B cell (primary cell): ENCODE measurements around the gene MEF2B. TPM values are rescaled to one million over a fixed set of nuclear protein-coding genes. Genes with fewer than 3 reads are reported as not detected.

Experiments
- ATAC-seq: fragments of 200-7000 bp; cut with Tn5 transposase; one replicate; pipeline ENCODE4 v1.10.0; 2021; ENCODE audit warnings: low read depth, mild to moderate bottlenecking, moderate number of reproducible peaks, moderate library complexity
- CTCF ChIA-PET: fragments of 350-600 bp; sonication (Branson Sonifier 250); formaldehyde crosslinking; loops from one replicate; lab custom pipeline; 2021; ENCODE audit warnings: antibody characterized with exemption, inconsistent platforms; lab: Charles Lee
- POLR2A ChIA-PET: fragments of 350-600 bp; sonication (Branson Sonifier 250); formaldehyde crosslinking; loops from one replicate; lab custom pipeline; 2021; ENCODE audit warnings: antibody characterized with exemption; lab: Charles Lee
- DNase-seq: peaks from one replicate; pipeline ENCODE4 v3.0.0; 2013
- H2AFZ ChIP-seq: 2 replicates; pipeline ENCODE4 v1.6.1; 2012; ENCODE audit warnings: mild to moderate bottlenecking, low read depth, low read length; ENCODE audit not compliant: insufficient read depth, poor library complexity, severe bottlenecking
- H3K27ac ChIP-seq, 2 donors: 1 replicate in 1 of 2; 2 replicates in 1 of 2; pipeline ENCODE4 v1.5.1; 2012 to 2013; ENCODE audit warnings: low read length in 2 of 2, mild to moderate bottlenecking in 2 of 2, moderate library complexity in 1 of 2
- H3K27me3 ChIP-seq, 4 experiments: fragments of 200-600 bp in 1 of 4; sonication (generic) in 1 of 4; replicated peaks in 1 of 4; 1 replicate in 2 of 4; 2 replicates in 2 of 4; pipeline versions ENCODE4 v1.6.1 to v1.7.0; 2013 to 2016; ENCODE audit warnings: low read length in 3 of 4, mild to moderate bottlenecking in 2 of 4, mixed read lengths in 1 of 4, moderate library complexity in 1 of 4; ENCODE audit not compliant: insufficient read depth in 4 of 4, control insufficient read depth in 3 of 4; ENCODE audit errors: control extremely low read depth in 1 of 4
- H3K36me3 ChIP-seq, 2 experiments: replicated peaks in 1 of 2; 1 replicate in 1 of 2; 2 replicates in 1 of 2; pipeline versions ENCODE4 v1.6.1 to v1.7.1; 2013; ENCODE audit warnings: low read length in 1 of 2; ENCODE audit not compliant: insufficient read depth in 2 of 2, control insufficient read depth in 1 of 2; ENCODE audit errors: control extremely low read depth in 1 of 2, extremely low read depth in 1 of 2
- H3K4me1 ChIP-seq, 2 donors: fragments of 200-600 bp in 1 of 2; sonication (generic) in 1 of 2; 1 replicate in 1 of 2; 2 replicates in 1 of 2; pipeline versions ENCODE4 v1.5.1 to v1.6.1; 2013 to 2017; ENCODE audit warnings: low read length in 2 of 2; ENCODE audit not compliant: control insufficient read depth in 2 of 2, insufficient read depth in 2 of 2
- H3K4me2 ChIP-seq: replicated peaks from 2 replicates; pipeline ENCODE3; 2012; ENCODE audit warnings: mild to moderate bottlenecking, low read depth, low read length; ENCODE audit not compliant: poor library complexity, severe bottlenecking
- H3K4me3 ChIP-seq, 5 experiments: fragments of 200-600 bp in 1 of 5; sonication (generic) in 1 of 5; 1 replicate in 3 of 5; 2 replicates in 2 of 5; pipeline versions ENCODE4 v1.5.1 to v1.7.0; 2011 to 2016; ENCODE audit warnings: low read length in 4 of 5, mild to moderate bottlenecking in 4 of 5, low read depth in 2 of 5, control low read depth in 1 of 5, moderate library complexity in 1 of 5; ENCODE audit not compliant: insufficient read depth in 1 of 5; ENCODE audit errors: control extremely low read depth in 1 of 5, extremely low read depth in 1 of 5
- H3K79me2 ChIP-seq: fragments of 200-600 bp; sonication (generic); one replicate; pipeline ENCODE4 v1.6.0; 2016; ENCODE audit warnings: low read length; ENCODE audit not compliant: control insufficient read depth, insufficient read depth
- H3K9ac ChIP-seq: fragments of 200-600 bp; sonication (generic); 2 replicates; pipeline ENCODE4 v1.6.1; 2017; ENCODE audit warnings: mild to moderate bottlenecking, low read length, moderate library complexity
- H3K9me3 ChIP-seq, 3 donors: one replicate each; pipeline versions ENCODE4 v1.6.1 to v1.7.1; 2013; ENCODE audit warnings: low read length in 2 of 3; ENCODE audit not compliant: control insufficient read depth in 2 of 3, insufficient read depth in 1 of 3; ENCODE audit errors: control extremely low read depth in 1 of 3
- H4K20me1 ChIP-seq: 2 replicates; pipeline ENCODE4 v1.6.0; 2012; ENCODE audit warnings: mild to moderate bottlenecking, low read length; ENCODE audit not compliant: insufficient read depth, control insufficient read depth, poor library complexity, severe bottlenecking
- H3K27ac Mint-ChIP-seq: one replicate; pipeline ENCODE4 v1.8.0; 2021; ENCODE audit warnings: mixed read lengths
- H3K27me3 Mint-ChIP-seq: one replicate; pipeline ENCODE4 v1.8.0; 2021; ENCODE audit warnings: mixed read lengths
- H3K4me1 Mint-ChIP-seq: one replicate; pipeline ENCODE4 v1.8.0; 2021; ENCODE audit warnings: mixed read lengths
- H3K4me3 Mint-ChIP-seq: one replicate; pipeline ENCODE4 v1.8.0; 2021; ENCODE audit warnings: mixed read lengths
- H3K9me3 Mint-ChIP-seq: one replicate; pipeline ENCODE4 v1.8.0; 2022; ENCODE audit warnings: mixed read lengths; ENCODE audit not compliant: insufficient read depth
- EZH2 ChIP-seq: IDR thresholded peaks from 2 replicates; pipeline ENCODE4 v1.6.1; 2012; ENCODE audit warnings: borderline replicate concordance, low read depth, mild to moderate bottlenecking, moderate library complexity, low read length; ENCODE audit not compliant: insufficient read depth, poor library complexity, severe bottlenecking
- WGBS: methylation state at CpG from one replicate; pipeline ENCODE4 v1.1.5; 2013; ENCODE audit warnings: missing lambda C conversion rate; ENCODE audit not compliant: insufficient coverage; 5-methylcytosine and 5-hydroxymethylcytosine counted together
- intact Hi-C: fragments of 100-400 bp; cut with micrococcal nuclease; formaldehyde crosslinking; loops from one replicate; pipeline ENCODE4 v1.10.0; 2022
- polyA plus RNA-seq: library from polyadenylated mRNA; depleted of rRNA; stranded (reverse); fragments of >200 nt; gene quantifications from 2 replicates; pipeline ENCODE4 v1.2.3, GENCODE V29; 2012
- total RNA-seq, 2 donors: library from RNA; stranded (reverse); fragments of 120-200 nt in 1 of 2; gene quantifications; 1 replicate in 1 of 2; 2 replicates in 1 of 2; pipeline versions ENCODE4 v1.2.3 to v1.2.4, GENCODE V29; 2013 to 2022
- TF ChIP-seq, protein P1 (sequence below): fragments of 200-600 bp; IDR thresholded peaks from one replicate; pipeline ENCODE4 v1.8.0; 2022; ENCODE audit warnings: antibody characterized with exemption, mild to moderate bottlenecking

The MEF2B gene
- total and polyA plus RNA-seq, 2 donors (not counting 1 experiment from before 2014, with no cell fraction given): 4.6 to 5.5 TPM

DNA sequence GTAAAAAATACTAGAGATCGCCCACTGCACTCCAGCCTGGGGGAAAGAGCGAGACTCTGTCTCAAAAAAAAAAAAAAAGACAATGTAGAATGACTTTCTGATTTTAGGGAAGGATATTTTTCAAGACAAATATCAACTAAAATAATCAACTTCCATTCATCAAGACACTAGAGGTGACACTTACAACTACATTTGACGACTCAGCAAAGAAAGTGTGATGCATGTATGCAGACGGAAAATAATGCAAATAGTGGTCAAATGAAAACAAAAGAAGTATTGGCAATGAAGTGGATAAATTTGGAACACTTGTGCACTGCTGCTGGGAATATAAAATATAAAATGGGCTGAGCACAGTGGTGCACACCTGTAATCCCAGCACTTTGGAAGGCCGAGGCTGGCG is 44.0 kb downstream of the MEF2B start:
- no CpG with 5 or more reads among the region's 6 CpGs for WGBS
- ChIA-PET POLR2A (no interaction called here), CTCF (no interaction called here)
- Mint-ChIP-seq H3K4me1 (no peaks in the 10 kb centered on the region), H3K27ac (no peak overlapping the region), H3K4me3 (no peak overlapping the region), H3K9me3 (peaks cover 5% of the 10 kb centered on the region), H3K27me3 (no peaks in the 10 kb centered on the region)
- no peaks in the 10 kb centered on the region for H3K79me2 ChIP-seq
- H3K9ac ChIP-seq: no peak overlapping the region
- no peak for ATAC-seq
- no peaks in the 10 kb centered on the region for H3K27me3 ChIP-seq
- no peak overlapping the region for H3K4me3 ChIP-seq
- H4K20me1 ChIP-seq: no peaks in the 10 kb centered on the region
- no peaks in the 10 kb centered on the region for H3K4me1 ChIP-seq
- TF ChIP-seq EZH2: no peak
- H3K4me2 ChIP-seq: no peak overlapping the region
- H3K36me3 ChIP-seq: peaks cover 0 to 8% of the 10 kb centered on the region in 2 experiments
- no peak overlapping the region for H3K27ac ChIP-seq
- DNase-seq: no peak
- H2AFZ ChIP-seq: no peak overlapping the region
- intact Hi-C loops: no loop called here
- peaks cover 0 to 4% (median 3%) of the 10 kb centered on the region in 3 donors for H3K9me3 ChIP-seq

- TF ChIP-seq, protein P1, sequence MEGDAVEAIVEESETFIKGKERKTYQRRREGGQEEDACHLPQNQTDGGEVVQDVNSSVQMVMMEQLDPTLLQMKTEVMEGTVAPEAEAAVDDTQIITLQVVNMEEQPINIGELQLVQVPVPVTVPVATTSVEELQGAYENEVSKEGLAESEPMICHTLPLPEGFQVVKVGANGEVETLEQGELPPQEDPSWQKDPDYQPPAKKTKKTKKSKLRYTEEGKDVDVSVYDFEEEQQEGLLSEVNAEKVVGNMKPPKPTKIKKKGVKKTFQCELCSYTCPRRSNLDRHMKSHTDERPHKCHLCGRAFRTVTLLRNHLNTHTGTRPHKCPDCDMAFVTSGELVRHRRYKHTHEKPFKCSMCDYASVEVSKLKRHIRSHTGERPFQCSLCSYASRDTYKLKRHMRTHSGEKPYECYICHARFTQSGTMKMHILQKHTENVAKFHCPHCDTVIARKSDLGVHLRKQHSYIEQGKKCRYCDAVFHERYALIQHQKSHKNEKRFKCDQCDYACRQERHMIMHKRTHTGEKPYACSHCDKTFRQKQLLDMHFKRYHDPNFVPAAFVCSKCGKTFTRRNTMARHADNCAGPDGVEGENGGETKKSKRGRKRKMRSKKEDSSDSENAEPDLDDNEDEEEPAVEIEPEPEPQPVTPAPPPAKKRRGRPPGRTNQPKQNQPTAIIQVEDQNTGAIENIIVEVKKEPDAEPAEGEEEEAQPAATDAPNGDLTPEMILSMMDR: no peak
- no peak for TF ChIP-seq EZH2
Observed at GRCh38 chr19:19123386-19123785, 46.7 kb downstream of the MEF2B start.

More at GRCh38 chr19:19123386-19123785, 46.7 kb downstream of the MEF2B start:
- H4K20me1 ChIP-seq: no peaks in the 10 kb centered on the region
- no peaks in the 10 kb centered on the region for H3K4me1 ChIP-seq
- H3K4me2 ChIP-seq: no peak overlapping the region
- no peak for DNase-seq
- no peak overlapping the region for H3K27ac ChIP-seq
- H2AFZ ChIP-seq: no peak overlapping the region
- no peaks in the 10 kb centered on the region for H3K79me2 ChIP-seq
- H3K9me3 ChIP-seq: peaks cover 0 to 4% (median 3%) of the 10 kb centered on the region in 3 donors
- H3K36me3 ChIP-seq: peaks cover 0 to 16% of the 10 kb centered on the region in 2 experiments
- Mint-ChIP-seq H3K27ac (no peak overlapping the region), H3K4me1 (no peaks in the 10 kb centered on the region), H3K9me3 (peaks cover 5% of the 10 kb centered on the region), H3K4me3 (no peak overlapping the region), H3K27me3 (no peaks in the 10 kb centered on the region)
- no peak overlapping the region for H3K9ac ChIP-seq
- POLR2A ChIA-PET: no interaction called here
- no peak for ATAC-seq
- H3K27me3 ChIP-seq: no peaks in the 10 kb centered on the region
- CTCF ChIA-PET: interaction anchor here (0.7 kb wide), 2 partner anchors 13 to 20 kb away, joined by 3 read pairs; no protein-coding TSS in a partner anchor
- intact Hi-C loops: no loop called here
- H3K4me3 ChIP-seq: no peak overlapping the region
